ENCODE results near the gene SPEG.
"Not testable (repeated sequence)": the region's sequence is repeated elsewhere in the genome, so short reads cannot be mapped to it uniquely, and the experiment has no call there.

SPEG gene
- total RNA-seq, result 8.7 to 16.3 (median 10.9) reads per million in 3 donors

DNA sequence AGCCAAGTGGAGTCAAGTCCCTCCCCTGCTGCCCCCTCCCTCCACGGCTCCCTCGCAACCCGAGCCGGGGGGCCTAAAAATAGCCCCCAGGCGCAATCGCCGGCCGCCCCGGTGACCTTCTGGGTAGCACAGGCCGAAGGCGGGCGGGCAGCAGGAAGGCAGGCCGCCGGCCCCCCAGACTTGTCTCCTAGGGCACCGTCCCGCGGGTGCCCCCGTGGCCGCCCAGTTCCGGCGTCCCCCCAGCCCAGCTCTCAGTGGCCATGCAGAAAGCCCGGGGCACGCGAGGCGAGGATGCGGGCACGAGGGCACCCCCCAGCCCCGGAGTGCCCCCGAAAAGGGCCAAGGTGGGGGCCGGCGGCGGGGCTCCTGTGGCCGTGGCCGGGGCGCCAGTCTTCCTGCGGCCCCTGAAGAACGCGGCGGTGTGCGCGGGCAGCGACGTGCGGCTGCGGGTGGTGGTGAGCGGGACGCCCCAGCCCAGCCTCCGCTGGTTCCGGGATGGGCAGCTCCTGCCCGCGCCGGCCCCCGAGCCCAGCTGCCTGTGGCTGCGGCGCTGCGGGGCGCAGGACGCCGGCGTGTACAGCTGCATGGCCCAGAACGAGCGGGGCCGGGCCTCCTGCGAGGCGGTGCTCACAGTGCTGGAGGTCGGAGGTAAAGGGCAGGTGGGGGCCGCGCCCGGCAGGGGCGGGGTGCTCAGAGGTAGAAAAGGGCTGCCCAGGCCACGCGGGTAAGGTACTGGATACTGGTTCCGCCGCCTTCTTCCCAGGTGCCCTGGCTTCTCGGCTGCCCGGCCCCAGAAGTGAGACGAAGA, at the start of gene SPEG:
SPEG (plus strand) TSS at position 126 of the 808 bp plus-strand sequence; CDS start at position 261, 135 bp downstream.
- Histone ChIP-seq H3K27me3 (replicated peaks; ENCODE audit: control insufficient read depth, insufficient read depth, low read length, poor library complexity, severe bottlenecking) (peaks cover 8% of the 10 kb centered on the region), H3K4me1 (ENCODE audit: control insufficient read depth, insufficient read depth, low read length, poor library complexity, severe bottlenecking) (peaks cover 8% of the 10 kb centered on the region), H3K27ac (ENCODE audit: insufficient read depth, low read length, poor library complexity, severe bottlenecking) (no peak within 1 kb of the TSS), H3K36me3 (ENCODE audit: control insufficient read depth, insufficient read depth, low read length) (no peaks in the 10 kb centered on the region), H3K4me3 (ENCODE audit: insufficient read depth, low read depth, low read length, poor library complexity, severe bottlenecking) (no peak within 1 kb of the TSS), H3K9me3 (ENCODE audit: control insufficient read depth, low read length) (no peaks in the 10 kb centered on the region)
- DNase-seq, result no peak

DNA sequence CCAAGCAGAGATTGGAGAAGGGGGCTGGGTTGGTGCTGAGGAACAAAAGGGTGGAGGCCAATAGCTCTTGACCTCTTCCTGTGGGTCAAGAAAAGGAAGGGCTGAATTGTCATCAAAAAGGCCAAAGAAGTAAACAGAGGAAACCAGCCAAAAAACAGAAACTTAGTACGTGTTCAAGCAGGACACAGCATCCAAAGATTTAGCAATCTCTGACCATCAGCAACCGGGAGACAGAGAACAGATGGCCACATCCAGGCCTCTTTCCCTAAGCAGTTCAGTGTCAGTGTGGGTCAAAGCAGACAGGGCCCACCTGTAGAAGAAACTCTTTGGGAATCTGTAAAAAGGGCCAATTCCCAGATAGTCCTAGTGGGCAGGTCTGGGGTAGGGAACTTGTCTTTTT, 49.8 kb upstream of the SPEG start:
- DNase-seq, result no peak
- H3K27ac ChIP-seq (ENCODE audit: insufficient read depth, low read length, poor library complexity, severe bottlenecking), result no peak overlapping the region
- no peaks in the 10 kb centered on the region for H3K9me3 ChIP-seq (ENCODE audit: control insufficient read depth, low read length)
- H3K4me1 ChIP-seq (ENCODE audit: control insufficient read depth, insufficient read depth, low read length, poor library complexity, severe bottlenecking), result peaks cover 17% of the 10 kb centered on the region
- no peak overlapping the region for H3K4me3 ChIP-seq (ENCODE audit: insufficient read depth, low read depth, low read length, poor library complexity, severe bottlenecking)
- peaks cover 51% of the 10 kb centered on the region for H3K36me3 ChIP-seq (ENCODE audit: control insufficient read depth, insufficient read depth, low read length)
- no peaks in the 10 kb centered on the region for H3K27me3 ChIP-seq (replicated peaks; ENCODE audit: control insufficient read depth, insufficient read depth, low read length, poor library complexity, severe bottlenecking)

DNA sequence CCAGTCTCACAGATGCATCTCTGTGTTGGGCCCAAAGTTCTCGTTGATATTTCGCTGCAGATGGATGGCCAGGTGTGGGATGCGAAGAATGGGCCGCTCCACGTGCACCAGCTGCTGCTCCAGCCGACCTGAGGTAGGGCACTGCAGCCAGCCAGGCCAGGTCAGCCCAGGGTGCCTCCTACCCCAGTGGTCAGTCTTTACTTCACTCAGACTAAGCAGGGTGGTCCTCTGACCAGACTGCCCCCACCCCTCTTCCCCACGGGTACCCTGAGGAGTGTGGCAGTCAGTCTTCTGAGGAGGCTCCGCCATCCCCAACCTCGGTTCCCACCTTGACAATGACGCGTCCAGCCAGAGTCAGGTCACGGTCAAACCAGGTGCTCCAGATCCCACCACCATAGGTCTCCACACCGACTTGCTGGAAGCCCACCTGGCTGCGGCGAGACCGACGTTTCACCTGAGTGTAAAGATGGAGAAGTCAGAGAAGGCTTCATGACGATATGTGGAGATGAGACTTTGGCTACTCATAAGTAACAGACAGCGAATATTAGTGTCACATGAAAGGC, 48.6 kb upstream of the SPEG start:
- no peak for DNase-seq
- no peaks in the 10 kb centered on the region for H3K9me3 ChIP-seq (ENCODE audit: control insufficient read depth, low read length)
- no peaks in the 10 kb centered on the region for H3K27me3 ChIP-seq (replicated peaks; ENCODE audit: control insufficient read depth, insufficient read depth, low read length, poor library complexity, severe bottlenecking)
- H3K4me1 ChIP-seq (ENCODE audit: control insufficient read depth, insufficient read depth, low read length, poor library complexity, severe bottlenecking), result peaks cover 17% of the 10 kb centered on the region
- H3K27ac ChIP-seq (ENCODE audit: insufficient read depth, low read length, poor library complexity, severe bottlenecking), result no peak overlapping the region
- H3K4me3 ChIP-seq (ENCODE audit: insufficient read depth, low read depth, low read length, poor library complexity, severe bottlenecking), result no peak overlapping the region
- H3K36me3 ChIP-seq (ENCODE audit: control insufficient read depth, insufficient read depth, low read length), result peaks cover 44% of the 10 kb centered on the region

DNA sequence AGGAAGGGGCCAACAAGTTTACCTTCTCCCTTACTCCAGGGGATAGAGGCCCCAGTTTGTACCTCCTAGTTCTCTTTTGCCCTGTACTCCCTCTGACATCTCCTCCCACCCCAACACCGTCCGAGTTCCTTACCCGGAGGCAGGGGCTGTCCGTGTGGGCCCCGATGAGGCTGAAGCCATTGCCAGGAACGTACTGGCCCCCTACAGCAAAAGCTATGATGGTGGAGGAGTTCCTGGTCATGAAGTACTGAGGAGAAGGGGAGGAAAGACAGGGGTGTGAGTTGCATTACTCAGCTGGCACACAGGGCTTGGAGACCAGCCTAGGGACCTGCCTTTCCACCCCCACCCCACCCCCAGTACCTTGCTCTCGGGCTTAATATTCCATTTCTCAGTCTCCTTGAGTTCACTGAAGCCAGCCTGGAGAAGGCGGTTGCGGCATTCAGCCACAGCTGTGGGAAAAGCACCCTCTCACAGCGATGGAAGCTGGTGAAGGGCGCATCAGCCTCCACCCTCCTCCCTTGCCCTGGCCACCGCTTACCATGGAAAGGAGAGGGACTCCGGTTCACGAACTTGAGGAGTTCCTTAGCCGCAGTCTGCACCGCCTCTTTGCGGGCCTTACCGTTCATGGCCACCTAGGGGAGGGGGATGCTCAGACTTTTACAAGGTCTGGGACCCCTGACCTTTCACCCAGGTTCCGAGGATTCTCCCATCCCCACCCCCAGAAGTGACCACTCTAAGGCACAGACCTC, 47.9 kb upstream of the SPEG start:
- no peaks in the 10 kb centered on the region for H3K9me3 ChIP-seq (ENCODE audit: control insufficient read depth, low read length)
- H3K27me3 ChIP-seq (replicated peaks; ENCODE audit: control insufficient read depth, insufficient read depth, low read length, poor library complexity, severe bottlenecking), result no peaks in the 10 kb centered on the region
- peak overlapping the region; percentile 73 for H3K4me3 ChIP-seq (ENCODE audit: insufficient read depth, low read depth, low read length, poor library complexity, severe bottlenecking)
- H3K36me3 ChIP-seq (ENCODE audit: control insufficient read depth, insufficient read depth, low read length), result peaks cover 39% of the 10 kb centered on the region
- no peak for DNase-seq
- peaks cover 17% of the 10 kb centered on the region for H3K4me1 ChIP-seq (ENCODE audit: control insufficient read depth, insufficient read depth, low read length, poor library complexity, severe bottlenecking)
- peak overlapping the region; percentile 92 for H3K27ac ChIP-seq (ENCODE audit: insufficient read depth, low read length, poor library complexity, severe bottlenecking)

DNA sequence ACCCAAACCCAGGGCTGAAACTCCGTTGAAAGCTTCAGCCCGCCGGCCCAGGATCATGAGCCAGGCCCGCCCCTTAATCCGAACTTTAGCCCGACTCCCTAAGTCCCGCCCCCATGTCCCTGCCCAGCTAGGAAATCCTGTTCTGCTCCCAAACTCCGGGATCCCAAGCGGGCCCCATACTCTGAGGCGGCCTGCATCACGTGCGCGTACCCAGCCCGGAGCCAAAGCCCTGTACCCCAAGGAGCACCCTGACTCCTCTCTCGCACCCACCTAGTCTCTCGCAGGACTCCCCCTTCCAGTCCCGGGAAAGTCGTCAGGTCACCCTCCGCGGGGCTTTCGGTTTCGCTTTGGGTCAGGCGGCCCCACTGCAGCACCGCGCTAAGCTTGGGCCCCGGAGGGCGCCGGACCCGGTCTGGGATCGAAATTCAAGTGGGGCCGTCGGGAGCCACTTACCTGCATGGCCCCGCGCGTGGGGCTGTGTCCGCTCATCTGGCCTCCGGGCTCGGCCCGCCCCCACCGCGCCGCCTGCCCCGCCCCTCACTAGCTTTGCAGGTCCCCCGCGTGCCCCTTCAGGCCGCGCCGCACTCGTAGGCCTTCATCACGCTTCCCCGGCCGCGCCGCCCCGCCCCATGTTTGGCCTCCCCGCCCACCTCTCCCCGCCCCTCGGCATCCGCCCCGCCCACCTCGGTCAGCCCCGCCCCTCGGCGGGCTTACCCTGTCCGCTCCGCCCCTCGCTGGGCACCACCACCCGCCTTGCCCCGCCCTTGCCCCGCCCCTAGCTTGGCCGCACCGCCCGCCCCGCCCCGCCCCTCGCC, 47.1 kb upstream of the SPEG start, which contains the start of gene DNPEP:
DNPEP (minus strand) TSS at position 607 of the 815 bp plus-strand sequence; CDS start at position 489, 118 bp downstream.
- Histone ChIP-seq H3K9me3 (ENCODE audit: control insufficient read depth, low read length) (no peaks in the 10 kb centered on the region), H3K27me3 (replicated peaks; ENCODE audit: control insufficient read depth, insufficient read depth, low read length, poor library complexity, severe bottlenecking) (no peaks in the 10 kb centered on the region), H3K27ac (ENCODE audit: insufficient read depth, low read length, poor library complexity, severe bottlenecking) (peak within 1 kb of the TSS; percentile 92), H3K4me1 (ENCODE audit: control insufficient read depth, insufficient read depth, low read length, poor library complexity, severe bottlenecking) (peaks cover 17% of the 10 kb centered on the region), H3K36me3 (ENCODE audit: control insufficient read depth, insufficient read depth, low read length) (peaks cover 37% of the 10 kb centered on the region), H3K4me3 (ENCODE audit: insufficient read depth, low read depth, low read length, poor library complexity, severe bottlenecking) (peak within 1 kb of the TSS; percentile 73)
- DNase-seq, result peak; percentile 92 to 95 (median 94)

DNA sequence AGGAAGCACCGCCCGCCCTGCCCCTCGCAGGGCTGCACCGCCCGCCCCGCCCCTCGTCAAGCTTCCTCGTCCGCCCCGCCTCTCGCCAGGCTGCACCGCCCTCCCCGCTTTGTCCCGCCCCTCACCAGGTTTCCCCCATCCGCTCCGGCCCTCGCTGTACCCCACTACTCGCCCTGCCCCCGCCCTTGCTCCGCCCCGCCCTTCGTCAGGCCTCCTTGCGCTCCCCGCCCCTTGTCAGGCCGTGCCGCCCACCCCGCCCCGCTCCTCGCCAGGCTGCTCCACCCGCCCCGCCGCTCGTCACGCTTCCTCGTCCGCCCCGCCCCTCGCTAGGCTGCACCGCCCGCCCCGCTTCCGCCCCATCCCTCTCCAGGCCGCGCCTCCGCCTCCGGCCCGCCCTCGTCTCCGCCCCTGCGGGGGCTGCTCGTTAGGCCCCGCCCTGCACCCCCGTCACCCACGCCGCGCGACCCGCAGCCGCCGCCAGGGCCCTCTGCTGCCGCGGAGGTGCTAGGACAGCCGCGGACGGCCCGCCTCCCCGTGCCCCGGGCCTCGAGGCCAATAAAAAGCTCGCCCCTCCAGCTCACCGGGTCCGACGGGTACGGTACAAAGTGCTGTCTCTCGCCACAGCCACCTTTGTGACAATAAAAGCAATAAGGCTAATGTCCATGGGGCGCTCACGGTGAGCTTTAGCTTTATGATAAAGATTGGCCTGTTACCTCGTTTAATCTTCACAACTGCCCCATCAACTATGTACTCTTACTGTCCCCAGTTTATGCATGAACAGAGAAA, 46.3 kb upstream of the SPEG start:
- H3K4me1 ChIP-seq (ENCODE audit: control insufficient read depth, insufficient read depth, low read length, poor library complexity, severe bottlenecking), result peaks cover 17% of the 10 kb centered on the region
- H3K9me3 ChIP-seq (ENCODE audit: control insufficient read depth, low read length), result no peaks in the 10 kb centered on the region
- H3K27ac ChIP-seq (ENCODE audit: insufficient read depth, low read length, poor library complexity, severe bottlenecking), result peak overlapping the region; percentile 58
- peaks cover 29% of the 10 kb centered on the region for H3K36me3 ChIP-seq (ENCODE audit: control insufficient read depth, insufficient read depth, low read length)
- DNase-seq, result peak; percentile 98 to 99 (median 98)
- peak overlapping the region; percentile 27 for H3K4me3 ChIP-seq (ENCODE audit: insufficient read depth, low read depth, low read length, poor library complexity, severe bottlenecking)
- no peaks in the 10 kb centered on the region for H3K27me3 ChIP-seq (replicated peaks; ENCODE audit: control insufficient read depth, insufficient read depth, low read length, poor library complexity, severe bottlenecking)

DNA sequence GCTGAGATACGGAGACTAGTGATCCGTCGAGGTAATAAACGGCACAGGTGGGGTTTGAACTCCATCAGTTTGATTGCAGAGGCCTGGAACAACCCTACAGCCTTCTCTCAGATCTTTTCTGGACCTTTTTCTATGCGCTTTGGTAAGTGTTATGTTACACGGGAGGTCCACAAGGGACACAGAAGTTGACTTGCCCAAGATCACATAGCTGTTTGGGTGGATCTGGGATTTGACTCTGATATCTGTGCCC, 45.8 kb upstream of the SPEG start:
- Histone ChIP-seq H3K27me3 (replicated peaks; ENCODE audit: control insufficient read depth, insufficient read depth, low read length, poor library complexity, severe bottlenecking) (no peaks in the 10 kb centered on the region), H3K4me1 (ENCODE audit: control insufficient read depth, insufficient read depth, low read length, poor library complexity, severe bottlenecking) (peaks cover 17% of the 10 kb centered on the region), H3K9me3 (ENCODE audit: control insufficient read depth, low read length) (no peaks in the 10 kb centered on the region), H3K27ac (ENCODE audit: insufficient read depth, low read length, poor library complexity, severe bottlenecking) (peak overlapping the region; percentile 54), H3K36me3 (ENCODE audit: control insufficient read depth, insufficient read depth, low read length) (peaks cover 24% of the 10 kb centered on the region), H3K4me3 (ENCODE audit: insufficient read depth, low read depth, low read length, poor library complexity, severe bottlenecking) (peak overlapping the region; percentile 27)
- no peak for DNase-seq

DNA sequence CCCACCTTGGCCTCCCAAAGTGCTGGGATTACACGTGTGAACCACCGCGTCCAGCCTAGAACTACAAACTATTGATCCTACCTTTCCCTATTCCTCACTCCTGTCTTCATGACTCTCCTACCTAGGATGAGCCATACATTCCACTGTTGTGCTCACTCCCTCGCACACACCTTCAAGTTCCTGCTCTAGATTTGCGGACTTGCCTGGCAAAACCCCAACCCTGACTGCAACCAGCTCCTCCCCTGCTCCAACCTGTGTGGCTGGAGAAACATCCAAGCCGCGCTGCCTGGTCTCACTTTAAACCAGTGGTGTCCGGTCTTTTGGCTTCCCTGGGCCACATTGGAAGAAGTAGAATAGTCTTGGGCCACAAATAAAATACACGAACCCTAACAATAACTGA, 41.9 kb upstream of the SPEG start:
- no peak overlapping the region for H3K27ac ChIP-seq (ENCODE audit: insufficient read depth, low read length, poor library complexity, severe bottlenecking)
- no peaks in the 10 kb centered on the region for H3K9me3 ChIP-seq (ENCODE audit: control insufficient read depth, low read length)
- no peak for DNase-seq
- no peaks in the 10 kb centered on the region for H3K36me3 ChIP-seq (ENCODE audit: control insufficient read depth, insufficient read depth, low read length)
- no peak overlapping the region for H3K4me3 ChIP-seq (ENCODE audit: insufficient read depth, low read depth, low read length, poor library complexity, severe bottlenecking)
- peaks cover 15% of the 10 kb centered on the region for H3K4me1 ChIP-seq (ENCODE audit: control insufficient read depth, insufficient read depth, low read length, poor library complexity, severe bottlenecking)
- H3K27me3 ChIP-seq (replicated peaks; ENCODE audit: control insufficient read depth, insufficient read depth, low read length, poor library complexity, severe bottlenecking), result no peaks in the 10 kb centered on the region

DNA sequence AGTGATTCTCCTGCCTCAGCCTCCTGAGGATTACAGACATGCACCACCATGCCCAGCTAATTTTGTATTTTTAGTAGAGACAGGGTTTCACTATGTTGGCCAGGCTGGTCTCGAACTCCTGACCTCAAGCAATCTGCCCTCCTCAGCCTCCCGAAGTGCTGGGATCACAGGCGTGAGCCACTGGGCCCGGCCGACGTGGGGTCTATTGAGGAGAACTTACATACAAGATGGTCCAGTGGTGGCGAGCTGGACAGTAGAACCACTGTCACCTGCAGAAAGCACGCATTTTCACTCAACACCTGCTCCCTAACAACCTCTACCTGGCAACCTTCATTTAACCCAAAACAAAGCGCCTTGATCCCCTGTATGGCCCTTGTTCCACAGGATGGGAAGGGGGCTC, 39.6 kb upstream of the SPEG start:
- not testable (repeated sequence) for H3K27me3 ChIP-seq (replicated peaks; ENCODE audit: control insufficient read depth, insufficient read depth, low read length, poor library complexity, severe bottlenecking); DNase-seq; H3K27ac ChIP-seq (ENCODE audit: insufficient read depth, low read length, poor library complexity, severe bottlenecking); H3K36me3 ChIP-seq (ENCODE audit: control insufficient read depth, insufficient read depth, low read length); H3K4me3 ChIP-seq (ENCODE audit: insufficient read depth, low read depth, low read length, poor library complexity, severe bottlenecking); H3K9me3 ChIP-seq (ENCODE audit: control insufficient read depth, low read length); H3K4me1 ChIP-seq (ENCODE audit: control insufficient read depth, insufficient read depth, low read length, poor library complexity, severe bottlenecking)
